Astrocyte of the spinal cord (primary cell): ENCODE results near the gene NAA80.
"Not testable (repeated sequence)": the region's sequence is repeated elsewhere in the genome, so short reads cannot be mapped to it uniquely, and the experiment has no call there.

Experiments used
- DNase-seq: peaks from one replicate; pipeline ENCODE4 v3.0.0; 2011; ENCODE audit warnings: low read depth, low spot score
- H3K4me3 ChIP-seq: 2 replicates; pipeline ENCODE4 v1.5.1; 2011; ENCODE audit warnings: low read depth, mild to moderate bottlenecking, low read length, moderate library complexity
- in situ Hi-C: cut with HindIII; loops from 2 replicates; pipeline ENCODE4 v1.10.0; 2017; ENCODE audit warnings: low sequenced_read_pairs
- TF ChIP-seq, protein P1 (sequence below): IDR thresholded peaks from 2 replicates; pipeline ENCODE4 v1.5.1; 2012; ENCODE audit warnings: low read depth, mild to moderate bottlenecking, low read length, inconsistent platforms

Gene NAA80

DNA sequence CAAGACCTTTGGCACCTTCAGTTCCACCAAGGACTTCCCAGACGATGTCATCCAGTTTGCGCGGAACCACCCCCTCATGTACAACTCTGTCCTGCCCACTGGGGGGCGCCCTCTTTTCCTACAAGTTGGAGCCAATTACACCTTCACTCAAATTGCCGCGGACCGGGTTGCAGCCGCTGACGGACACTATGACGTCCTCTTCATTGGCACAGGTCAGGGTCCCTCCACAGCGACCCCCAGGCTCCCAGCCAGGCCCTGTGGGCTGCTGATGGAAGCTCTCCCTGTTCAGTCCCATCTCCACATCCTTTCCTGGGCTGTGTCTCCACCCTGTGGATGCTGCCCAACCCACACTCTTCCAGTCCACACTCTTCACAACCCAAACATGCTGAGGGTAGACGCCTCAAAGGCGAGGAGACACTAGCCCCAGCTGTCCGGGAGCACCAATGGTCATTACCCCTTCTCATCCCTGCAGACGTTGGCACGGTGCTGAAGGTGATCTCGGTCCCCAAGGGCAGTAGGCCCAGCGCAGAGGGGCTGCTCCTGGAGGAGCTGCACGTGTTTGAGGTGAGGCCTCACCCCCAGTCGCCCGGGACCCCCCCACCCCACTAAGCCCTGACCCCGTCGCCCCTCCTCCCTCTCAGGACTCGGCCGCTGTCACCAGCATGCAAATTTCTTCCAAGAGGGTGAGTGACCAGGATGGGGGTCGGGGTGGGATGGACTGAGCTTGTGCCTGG lies 24.7 kb downstream of the NAA80 start:
- no peak overlapping the region for H3K4me3 ChIP-seq
- in situ Hi-C loops = no loop called here
- TF ChIP-seq, protein P1, sequence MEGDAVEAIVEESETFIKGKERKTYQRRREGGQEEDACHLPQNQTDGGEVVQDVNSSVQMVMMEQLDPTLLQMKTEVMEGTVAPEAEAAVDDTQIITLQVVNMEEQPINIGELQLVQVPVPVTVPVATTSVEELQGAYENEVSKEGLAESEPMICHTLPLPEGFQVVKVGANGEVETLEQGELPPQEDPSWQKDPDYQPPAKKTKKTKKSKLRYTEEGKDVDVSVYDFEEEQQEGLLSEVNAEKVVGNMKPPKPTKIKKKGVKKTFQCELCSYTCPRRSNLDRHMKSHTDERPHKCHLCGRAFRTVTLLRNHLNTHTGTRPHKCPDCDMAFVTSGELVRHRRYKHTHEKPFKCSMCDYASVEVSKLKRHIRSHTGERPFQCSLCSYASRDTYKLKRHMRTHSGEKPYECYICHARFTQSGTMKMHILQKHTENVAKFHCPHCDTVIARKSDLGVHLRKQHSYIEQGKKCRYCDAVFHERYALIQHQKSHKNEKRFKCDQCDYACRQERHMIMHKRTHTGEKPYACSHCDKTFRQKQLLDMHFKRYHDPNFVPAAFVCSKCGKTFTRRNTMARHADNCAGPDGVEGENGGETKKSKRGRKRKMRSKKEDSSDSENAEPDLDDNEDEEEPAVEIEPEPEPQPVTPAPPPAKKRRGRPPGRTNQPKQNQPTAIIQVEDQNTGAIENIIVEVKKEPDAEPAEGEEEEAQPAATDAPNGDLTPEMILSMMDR = peak; percentile 69
- peak; percentile 49 for DNase-seq

DNA sequence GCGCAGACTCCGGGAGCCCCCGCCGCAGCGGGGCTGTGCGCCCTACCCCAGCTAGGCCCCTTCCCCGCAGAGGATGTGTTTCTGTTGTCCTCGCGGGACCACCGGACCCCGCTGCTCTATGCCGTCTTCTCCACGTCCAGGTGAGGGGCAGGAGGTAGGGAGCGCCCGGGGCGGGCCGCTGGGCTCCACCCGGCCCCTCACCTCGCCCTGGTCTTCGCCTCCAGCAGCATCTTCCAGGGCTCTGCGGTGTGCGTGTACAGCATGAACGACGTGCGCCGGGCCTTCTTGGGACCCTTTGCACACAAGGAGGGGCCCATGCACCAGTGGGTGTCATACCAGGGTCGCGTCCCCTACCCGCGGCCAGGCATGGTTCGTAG lies 25.5 kb downstream of the NAA80 start:
- TF ChIP-seq, protein P1 = no peak
- no peak overlapping the region for H3K4me3 ChIP-seq
- in situ Hi-C loops = no loop called here
- DNase-seq = no peak

GRCh38 chr3:50272911-50273688 lies 26.1 kb downstream of the NAA80 start:
- TF ChIP-seq, protein P1 = peak; percentile 96
- in situ Hi-C loops = no loop called here
- DNase-seq = peak; percentile 67
- H3K4me3 ChIP-seq = peak overlapping the region; percentile 22

DNA sequence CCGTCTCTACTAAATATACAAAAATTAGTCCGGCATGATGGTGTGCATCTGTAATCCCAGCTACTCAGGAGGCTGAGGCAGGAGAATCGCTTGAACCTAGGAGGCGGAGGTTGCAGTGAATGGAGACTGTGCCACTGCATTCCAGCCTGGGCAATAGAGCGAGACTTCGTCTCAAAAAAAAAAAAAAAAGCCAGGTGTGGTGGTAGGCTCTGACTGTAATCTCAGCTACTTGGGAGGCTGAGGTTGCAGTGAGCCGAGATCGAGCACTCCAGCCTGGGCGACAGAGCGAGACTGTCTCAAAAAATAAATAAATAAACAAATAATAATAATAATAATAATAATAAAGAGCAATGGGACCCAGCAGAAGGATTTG lies 26.7 kb downstream of the NAA80 start:
- in situ Hi-C loops, DNase-seq, H3K4me3 ChIP-seq: not testable (repeated sequence)

DNA sequence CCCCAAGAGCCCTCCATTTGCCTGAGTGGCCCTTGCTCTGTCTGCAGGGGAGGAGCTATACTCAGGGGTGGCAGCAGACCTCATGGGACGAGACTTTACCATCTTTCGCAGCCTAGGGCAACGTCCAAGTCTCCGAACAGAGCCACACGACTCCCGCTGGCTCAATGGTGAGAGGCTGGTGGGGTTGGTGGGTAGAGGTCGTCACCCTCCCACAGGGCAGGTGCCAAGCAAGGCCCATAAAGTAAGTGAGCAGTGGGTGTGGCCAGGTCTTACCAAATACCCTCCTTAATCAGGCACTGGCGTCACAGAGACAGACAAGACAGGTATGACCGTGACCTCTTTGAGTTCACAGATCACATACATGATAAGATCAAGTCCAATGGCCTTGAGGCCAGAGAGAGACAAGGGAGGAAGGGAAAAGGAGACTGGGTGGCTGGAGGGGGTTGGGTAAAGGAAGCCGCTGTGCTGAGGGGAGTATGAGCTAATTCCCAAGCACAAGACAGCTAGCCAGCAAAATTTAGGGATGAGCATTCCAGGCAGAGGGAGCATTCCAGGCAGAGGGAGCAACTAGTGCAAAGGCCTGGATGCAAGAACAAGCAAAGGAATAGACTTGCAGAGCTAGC lies 27.8 kb downstream of the NAA80 start:
- in situ Hi-C loops = no loop called here
- no peak overlapping the region for H3K4me3 ChIP-seq
- TF ChIP-seq, protein P1 = no peak
- DNase-seq = no peak

GRCh38 chr3:50270422-50271224 lies 28.6 kb downstream of the NAA80 start:
- TF ChIP-seq, protein P1 = no peak
- no peak overlapping the region for H3K4me3 ChIP-seq
- in situ Hi-C loops = no loop called here
- no peak for DNase-seq
